HuH-7 (cell line): ENCODE measurements around the gene MINDY4.

Experiments used
- DNase-seq: peaks from one replicate; pipeline ENCODE4 v3.0.0; 2011; ENCODE audit warnings: low spot score

Gene MINDY4

GRCh38 chr7:30775992-30776391, 4.8 kb downstream of the MINDY4 start:
- no peak for DNase-seq

DNA sequence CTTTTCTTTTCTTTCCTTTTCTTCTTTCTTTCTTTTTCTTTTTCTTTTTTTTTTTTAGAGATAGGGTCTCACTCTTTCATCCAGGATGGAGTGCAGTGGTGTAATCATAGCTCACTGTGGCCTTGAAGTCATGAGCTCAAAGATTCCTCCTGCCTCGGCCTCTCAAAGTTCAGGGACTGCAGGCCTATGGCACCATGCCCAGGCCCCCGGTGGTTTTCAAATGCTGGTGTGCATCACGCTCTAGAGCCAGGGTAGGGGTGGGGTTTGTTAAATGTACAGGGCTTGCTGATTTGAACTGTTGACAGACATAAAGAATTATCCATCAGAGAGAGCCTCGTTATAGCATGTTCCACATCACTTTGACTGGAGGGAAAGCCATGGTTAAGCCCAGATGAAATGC, 5.8 kb downstream of the MINDY4 start:
- no peak for DNase-seq

DNA sequence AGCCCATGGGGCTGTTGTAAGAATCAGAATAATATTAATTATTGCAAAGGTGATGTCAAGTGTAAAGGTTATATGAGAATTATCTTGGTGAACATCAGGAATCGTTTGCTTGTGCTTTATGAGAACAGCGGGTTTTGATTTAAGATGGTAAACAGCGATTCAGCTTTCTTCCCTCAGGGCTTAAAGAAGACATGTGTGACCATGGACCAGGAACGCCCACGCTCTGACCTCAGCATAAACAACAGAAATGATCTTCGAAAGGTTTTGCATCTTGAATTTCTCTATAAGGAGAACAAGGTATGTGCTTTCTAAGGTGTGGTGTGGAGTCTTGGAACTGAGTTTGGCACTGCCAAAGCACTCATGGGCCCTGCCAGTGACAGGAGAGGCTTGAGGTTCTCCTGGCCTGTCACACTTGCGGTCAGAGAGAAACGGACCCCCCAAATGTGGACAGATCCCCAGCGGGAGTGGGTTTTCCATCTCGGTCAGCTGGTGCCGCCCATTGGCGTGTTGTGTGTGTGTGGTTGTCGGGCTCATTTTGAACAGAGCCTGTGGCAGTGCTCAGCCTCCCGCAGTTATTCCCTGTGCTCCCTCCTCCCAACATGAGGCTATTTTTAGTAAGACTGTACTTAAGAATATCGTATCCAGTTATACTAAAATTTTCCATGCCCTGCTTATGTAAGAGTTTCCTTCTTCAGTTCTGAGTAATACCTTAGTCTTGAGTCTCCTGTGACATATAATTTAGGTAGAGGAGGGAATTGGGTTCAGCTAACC, 7.2 kb downstream of the MINDY4 start:
- no peak for DNase-seq

DNA sequence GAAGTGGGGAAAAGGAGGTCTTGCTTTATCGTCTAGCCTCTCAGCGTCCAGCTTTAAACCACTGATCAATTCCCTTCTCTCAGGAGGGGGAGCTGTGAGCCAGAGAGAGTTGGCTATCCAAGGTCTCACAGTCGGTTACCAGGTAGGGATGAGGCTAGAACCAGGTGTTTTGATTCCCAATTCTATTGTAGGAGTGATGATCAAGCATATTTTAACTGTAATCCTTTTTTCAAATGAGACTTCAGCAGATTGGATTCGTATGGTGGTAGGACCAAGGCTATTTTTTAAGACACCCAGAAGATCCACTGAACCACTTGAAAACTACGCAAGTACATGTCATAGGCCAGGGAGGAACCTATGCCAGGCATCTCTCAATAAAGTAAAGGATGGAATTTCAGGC, 8.4 kb downstream of the MINDY4 start:
- no peak for DNase-seq

DNA sequence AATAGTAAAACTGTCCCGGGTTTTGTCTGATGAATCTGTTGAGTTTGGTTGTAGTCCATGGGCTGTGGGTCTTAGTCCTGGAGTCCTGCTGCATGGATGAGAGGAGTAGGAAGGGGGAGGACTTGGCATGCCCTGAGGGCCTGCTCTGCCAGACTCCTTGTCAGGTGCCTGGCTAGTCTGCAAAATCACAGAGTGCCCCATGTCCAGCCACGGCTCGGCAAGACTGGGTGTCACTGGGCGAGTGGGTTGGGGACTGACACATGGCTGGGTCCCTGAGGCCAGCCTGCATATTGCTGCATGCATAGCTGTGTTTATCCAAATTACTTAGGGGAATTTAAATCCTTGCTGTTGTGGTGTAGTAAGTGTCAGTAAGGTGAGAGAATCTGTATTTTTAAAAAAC, 9.7 kb downstream of the MINDY4 start:
- no peak for DNase-seq

- no peak for DNase-seq
Observed at GRCh38 chr7:30782690-30783089, 11.5 kb downstream of the MINDY4 start.

DNA sequence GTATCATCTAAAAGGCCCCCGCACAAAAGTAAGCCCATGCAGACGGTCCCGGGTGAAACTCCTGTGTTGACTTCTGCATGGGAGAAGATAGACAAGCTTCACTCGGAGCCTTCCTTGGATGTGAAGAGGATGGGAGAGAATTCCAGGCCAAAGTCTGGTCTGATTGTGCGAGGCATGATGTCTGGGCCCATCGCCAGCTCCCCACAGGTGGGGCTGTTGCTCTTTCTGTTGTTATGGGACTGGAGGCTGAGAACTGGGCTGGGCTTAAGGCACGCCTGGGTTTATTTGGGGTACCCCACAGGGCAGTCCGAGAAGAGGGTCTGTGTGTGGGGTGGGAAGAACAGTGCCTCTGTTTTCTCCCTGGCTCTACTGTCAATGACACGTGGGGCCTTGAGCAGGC, 14.6 kb downstream of the MINDY4 start:
- no peak for DNase-seq

DNA sequence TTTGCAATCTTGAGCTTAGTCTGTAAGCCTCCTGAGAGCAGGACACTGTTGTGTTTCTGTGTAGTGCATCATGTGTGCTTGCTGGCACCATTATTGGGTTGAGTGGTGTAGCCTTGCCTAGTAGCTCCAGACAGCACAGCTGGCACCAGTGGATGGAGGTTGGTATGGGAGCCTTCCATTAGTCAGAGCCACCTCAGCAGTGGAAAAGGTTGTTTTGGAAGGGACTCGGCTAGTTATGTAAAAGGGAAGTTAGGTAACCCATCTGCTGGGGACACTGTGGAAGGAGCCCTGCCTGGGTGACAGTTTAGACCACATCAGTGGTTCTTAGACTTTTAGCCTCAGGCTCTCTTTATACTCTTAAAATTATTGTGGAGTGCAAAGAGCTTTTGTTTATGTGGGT, 16.3 kb downstream of the MINDY4 start:
- DNase-seq = no peak

DNA sequence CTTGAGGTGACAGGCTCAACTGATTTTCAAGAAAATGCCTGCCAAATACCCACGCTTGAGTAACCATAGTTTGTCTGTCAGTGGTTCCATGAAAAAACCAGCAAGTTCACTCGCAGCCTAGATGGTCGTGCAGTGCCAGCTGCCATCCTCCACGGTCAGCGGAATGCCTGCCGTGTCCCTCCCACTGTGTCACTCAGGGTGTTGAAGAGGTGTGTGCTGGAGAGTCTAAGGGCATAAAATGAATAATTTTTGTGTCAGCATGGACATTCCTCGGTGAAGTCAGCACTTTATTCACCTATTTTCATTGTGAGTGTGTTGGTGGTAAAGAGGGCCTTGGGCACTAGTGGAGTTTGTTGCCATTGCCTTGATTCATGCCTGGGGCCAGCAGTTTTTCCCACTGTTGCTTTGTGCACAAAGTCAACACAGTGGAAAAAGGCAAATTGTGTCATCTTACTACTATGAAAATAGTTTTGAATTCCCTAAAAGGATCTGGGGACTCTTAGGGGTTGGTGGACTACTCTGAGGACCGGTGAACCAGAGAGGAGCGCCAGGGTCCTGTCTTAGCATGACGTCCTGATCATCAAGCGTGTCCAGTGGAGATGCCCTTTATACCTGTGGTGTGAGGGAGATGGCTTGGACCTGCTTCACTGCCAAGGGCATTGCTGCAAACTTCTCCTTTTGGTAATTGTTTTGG, 17.6 kb downstream of the MINDY4 start:
- DNase-seq = no peak

DNA sequence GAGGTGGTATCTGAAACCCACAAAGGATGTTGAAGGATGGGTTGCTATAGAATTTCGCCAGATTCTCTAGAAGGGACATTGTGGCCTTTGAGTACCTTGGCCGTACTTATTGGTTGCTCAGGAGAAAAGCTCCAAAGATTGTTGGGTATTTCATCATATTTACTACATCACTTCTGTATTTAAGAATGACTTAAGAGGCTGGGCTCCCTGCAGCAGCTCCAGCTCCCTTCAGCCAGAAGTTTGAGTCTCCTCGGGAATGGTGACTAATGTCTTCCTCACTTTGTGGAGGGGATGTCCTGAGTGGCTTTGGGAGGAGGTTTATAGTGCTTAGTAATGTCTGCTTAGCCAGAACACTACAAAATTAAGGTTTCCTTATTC, 18.1 kb downstream of the MINDY4 start:
- DNase-seq = no peak

DNA sequence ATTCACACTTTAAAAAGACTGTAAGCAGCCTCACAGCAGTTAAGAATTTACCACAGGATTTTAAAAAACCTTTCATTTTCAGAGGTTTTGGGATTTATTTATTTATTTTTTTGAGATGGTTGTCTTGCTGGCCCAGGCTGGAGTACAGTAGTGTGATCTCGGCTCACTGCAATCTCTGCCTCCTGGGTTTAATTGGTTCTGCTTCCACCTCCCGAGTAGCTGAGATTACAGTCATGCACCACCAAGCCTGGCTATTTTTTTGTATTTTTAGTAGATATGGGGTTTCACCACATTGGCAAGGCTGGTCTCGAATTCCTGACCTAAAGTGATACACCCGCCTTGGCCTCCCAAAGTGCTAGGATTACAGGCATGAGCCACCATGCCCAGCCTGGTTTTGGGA, 19.1 kb downstream of the MINDY4 start:
- no peak for DNase-seq

DNA sequence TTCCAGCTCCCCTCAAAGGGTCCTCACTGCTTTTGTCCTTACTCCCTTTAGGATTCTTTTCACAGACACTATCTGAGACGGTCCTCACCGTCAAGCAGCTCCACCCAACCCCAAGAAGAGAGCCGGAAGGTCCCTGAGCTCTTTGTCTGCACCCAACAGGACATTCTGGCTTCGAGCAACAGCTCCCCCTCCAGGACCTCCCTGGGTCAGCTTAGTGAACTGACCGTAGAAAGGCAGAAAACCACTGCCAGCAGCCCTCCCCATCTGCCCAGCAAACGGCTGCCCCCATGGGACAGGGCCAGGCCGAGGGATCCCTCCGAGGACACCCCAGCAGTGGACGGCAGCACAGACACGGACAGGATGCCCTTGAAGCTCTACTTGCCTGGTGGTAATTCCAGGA, 19.9 kb downstream of the MINDY4 start:
- DNase-seq = no peak

DNA sequence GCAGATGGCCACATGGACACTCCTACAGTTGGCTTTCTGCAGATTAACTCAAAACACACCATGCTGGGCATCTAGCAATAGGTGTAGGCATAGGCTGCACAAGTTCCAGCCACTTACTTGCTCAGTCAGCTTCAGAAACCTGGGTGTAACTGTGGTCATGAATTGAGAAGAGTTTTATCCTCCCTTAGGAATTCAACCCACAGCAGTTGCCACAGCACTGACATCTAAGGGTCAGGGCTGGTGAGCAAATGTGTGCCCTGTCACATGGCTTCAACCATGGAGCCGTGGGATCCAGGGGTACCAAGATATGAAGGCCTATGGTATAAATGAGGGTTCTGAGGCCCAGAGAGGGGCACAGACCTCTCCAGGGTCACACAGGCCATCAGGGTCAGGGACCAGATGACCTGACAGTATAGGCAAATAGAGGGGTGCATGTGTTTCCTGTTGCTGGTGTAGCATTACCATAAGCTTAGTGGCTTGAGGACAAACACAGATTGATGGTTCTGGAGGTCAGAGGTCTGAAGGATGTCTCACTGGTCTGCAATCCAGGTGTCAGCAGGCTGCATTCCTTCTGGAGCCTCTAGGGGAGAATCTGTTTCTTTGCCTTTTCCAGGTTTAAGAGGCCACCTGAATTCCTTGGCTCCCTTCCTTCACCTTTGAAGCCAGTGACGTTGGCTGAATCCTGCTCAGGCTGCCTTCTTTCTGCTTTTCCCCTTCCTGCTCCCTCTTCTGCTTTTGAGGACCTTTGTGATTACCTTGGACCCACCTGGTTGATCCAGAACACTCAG, 24.1 kb downstream of the MINDY4 start:
- no peak for DNase-seq

DNA sequence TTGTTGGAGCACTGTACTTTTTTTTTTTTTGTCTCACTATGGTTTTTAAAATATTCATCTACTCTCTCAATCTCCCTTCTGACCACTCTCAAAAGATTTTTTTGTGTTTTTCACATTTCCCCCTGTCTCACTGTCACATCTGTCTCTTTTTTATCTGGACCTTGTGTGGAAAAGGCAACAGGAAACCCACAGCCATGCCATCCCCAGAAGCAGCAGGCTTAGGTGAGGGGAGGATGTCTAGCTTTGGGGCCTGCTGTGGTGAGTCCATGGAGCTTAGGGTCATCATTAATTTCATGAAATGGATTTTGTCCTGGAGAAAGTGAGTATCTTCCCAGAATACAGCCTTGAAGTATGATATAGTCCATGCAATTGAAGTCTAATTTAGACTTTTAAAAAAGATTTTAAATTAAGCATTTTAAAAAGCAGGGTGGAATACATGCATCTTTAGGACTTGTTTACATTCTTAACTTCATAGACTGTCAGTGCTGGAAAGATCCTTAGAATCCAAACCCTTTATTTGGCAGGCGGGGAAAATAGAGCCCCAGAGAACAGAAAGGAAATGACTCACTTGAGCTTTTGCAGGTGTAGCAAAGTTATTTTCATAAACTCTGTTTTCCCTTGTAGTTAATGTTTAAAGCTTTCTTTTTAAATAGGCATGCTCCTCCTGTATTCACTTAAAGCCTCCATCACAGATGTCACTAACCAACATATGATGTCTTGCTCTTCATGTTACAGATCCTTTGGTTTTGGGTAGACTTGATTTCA, 25.1 kb downstream of the MINDY4 start:
- no peak for DNase-seq

- DNase-seq = peak; percentile 30
Observed at GRCh38 chr7:30797176-30798040, 26.2 kb downstream of the MINDY4 start.

DNA sequence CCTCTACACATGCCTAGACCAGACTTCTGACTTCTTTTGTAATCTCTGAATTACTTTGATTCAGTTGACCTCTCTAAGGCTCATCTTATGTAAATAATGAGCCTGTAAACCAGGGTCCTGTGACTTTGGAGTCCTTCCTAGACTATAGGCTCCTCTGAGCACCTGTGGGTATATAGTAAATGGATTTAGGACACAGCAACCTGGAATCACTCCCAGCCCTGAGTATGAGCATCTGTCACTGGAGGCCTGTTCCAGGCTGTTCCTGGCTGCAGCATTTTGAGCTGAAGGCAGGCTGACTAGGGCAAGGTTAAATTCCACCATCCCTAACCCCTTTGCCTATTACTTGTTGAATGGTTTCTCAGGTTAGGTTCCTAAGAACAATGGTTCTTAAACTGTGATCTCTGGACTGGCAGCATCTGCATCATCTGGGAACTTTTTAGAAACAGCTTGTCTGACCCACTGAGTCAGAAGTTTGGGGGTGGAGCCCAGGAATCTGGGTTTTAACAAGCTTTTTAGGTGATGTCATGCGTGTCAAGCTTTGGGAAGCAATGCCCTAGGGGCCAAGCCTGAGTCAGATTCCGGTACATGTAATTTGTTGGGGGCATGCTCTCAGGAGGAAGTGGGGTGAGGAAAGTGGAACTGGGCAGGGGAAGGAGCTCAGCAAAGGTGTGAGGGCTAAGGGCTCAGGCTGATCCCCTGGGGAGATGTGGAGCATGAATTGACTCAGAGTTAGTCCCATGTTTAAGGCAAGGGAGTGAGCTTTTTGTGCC, 28.2 kb downstream of the MINDY4 start:
- DNase-seq = no peak

DNA sequence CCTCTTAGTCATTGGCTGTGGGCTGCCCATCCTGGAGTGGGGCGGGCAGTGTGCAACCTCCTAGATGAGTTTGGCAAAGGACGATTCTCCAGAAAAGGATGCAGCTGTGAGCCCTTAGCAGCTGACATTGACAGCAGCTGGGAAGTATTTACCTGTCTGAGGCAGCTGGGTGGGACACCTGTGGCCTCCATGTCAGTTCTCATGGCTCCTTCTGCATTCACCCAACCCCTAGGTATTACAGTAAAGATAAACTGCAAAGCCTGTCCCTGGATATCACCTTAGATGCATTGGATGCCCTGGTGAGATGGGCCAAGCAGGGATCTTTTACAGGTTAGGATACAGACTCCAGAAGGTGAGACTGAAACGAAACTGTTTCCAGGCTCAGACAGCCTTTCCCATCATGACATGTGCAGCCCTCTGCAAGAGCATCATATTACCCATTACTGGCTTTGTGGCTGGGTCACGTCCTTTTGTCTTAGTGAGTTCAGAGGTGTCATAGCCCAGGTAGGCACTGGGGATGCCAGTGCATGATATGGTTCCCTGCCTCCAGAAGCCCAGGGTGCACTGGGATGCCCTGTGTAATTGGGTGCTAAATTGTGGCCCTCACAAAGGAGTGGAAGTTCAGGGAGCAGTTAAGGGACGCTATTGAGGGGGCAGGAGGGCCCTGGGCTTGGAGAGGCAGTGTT, 28.9 kb downstream of the MINDY4 start:
- DNase-seq = no peak

- DNase-seq = peak; percentile 85
Observed at GRCh38 chr7:30800785-30801252, 29.6 kb downstream of the MINDY4 start.

DNA sequence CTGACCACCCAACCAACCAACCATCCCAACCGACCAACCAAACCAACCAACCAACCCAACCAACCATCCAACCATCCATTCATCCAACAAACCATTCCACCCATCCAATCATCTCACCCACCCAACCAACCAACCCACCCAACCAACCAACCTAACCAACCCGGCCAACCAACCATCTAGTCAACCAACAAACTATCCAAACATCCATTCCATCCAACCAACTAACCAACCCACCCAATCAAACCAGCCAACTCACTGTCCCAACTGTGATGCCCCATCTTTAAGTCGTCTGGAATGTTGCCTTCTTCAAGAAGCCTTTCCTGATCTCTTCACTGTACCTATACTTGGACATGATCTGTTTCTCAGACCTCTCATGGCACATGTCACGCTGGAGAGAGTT, 31.6 kb downstream of the MINDY4 start:
- DNase-seq = no peak
